ENCODE data around the gene UNC119B.

DNA sequence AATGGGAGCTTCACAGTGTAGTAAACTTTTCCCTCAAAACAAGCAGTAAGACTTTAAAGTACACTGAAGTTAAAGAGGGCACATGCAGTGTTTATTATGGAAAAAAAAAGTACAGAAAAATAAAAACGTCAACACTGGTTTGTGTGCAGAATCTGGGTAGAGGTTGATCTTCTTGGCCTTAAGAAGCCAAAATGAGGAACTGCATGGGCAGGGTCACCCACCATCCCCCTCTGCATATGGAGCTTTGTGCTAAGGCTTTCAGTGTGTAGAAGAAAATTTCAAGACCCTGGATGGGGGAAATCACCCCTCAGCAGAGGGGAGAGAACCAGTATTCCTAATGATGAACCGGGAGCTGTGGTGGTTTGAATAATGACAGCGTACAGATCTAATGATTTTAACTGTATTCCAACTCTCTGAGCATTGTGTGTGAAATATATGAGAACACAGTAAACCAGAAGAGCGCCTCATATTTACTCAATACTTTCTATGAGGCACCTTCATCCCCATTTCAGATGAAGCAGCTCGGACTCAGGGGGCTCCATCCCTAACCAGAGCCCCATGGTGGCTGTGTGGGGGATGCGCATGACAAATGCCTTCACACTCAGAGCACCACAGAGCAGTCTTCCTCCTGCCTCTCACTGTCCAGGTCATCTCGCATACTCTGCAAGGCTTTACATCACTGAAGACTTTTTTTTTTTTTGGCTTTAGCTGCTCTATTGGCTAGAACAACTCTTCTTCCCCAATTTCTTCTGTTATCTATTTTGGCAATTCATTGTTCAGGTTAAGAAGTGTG lies 48.7 kb downstream of the UNC119B start:
- TF ChIP-seq CTCF (IDR thresholded peaks at IDR 0.05) = no peak
- TF ChIP-seq USF2 (IDR thresholded peaks at IDR 0.05; ENCODE audit: borderline replicate concordance, low read depth, low read length) = no peak
